H9 (cell line): ENCODE measurements around the gene LPP. TPM values are rescaled to one million over a fixed set of nuclear protein-coding genes. Genes with fewer than 3 reads are reported as not detected.

ENCODE experiments used
- DNase-seq: peaks from one replicate; pipeline ENCODE4 v3.0.0-alpha.2; 2017
- H2AFZ ChIP-seq: one replicate; pipeline ENCODE4 v1.6.1; 2013; ENCODE audit warnings: mild to moderate bottlenecking, low read length, control low read depth, moderate library complexity
- H2AK5ac ChIP-seq: 2 replicates; pipeline ENCODE4 v1.6.1; 2013; ENCODE audit warnings: low read length, control low read depth, mixed read lengths; ENCODE audit not compliant: insufficient read length
- H2BK120ac ChIP-seq: one replicate; pipeline ENCODE4 v1.6.1; 2013; ENCODE audit warnings: low read depth, mild to moderate bottlenecking, low read length, control low read depth, inconsistent platforms; ENCODE audit not compliant: poor library complexity, severe bottlenecking
- H2BK12ac ChIP-seq: 2 replicates; pipeline ENCODE4 v1.6.1; 2013; ENCODE audit warnings: low read length, control low read depth, mixed read lengths, low read depth; ENCODE audit not compliant: insufficient read length
- H2BK15ac ChIP-seq: 2 replicates; pipeline ENCODE4 v1.6.1; 2013; ENCODE audit warnings: low read depth, low read length, control low read depth
- H2BK20ac ChIP-seq: one replicate; pipeline ENCODE4 v1.6.1; 2013; ENCODE audit warnings: low read depth, mild to moderate bottlenecking, low read length, control low read depth, inconsistent platforms; ENCODE audit not compliant: poor library complexity, severe bottlenecking
- H2BK5ac ChIP-seq: 2 replicates; pipeline ENCODE4 v1.6.1; 2013; ENCODE audit warnings: low read length, control low read depth, mixed read lengths; ENCODE audit not compliant: insufficient read length
- H3K14ac ChIP-seq: 2 replicates; pipeline ENCODE4 v1.6.1; 2013; ENCODE audit warnings: low read length, control low read depth; ENCODE audit not compliant: insufficient read depth
- H3K18ac ChIP-seq: 2 replicates; pipeline ENCODE4 v1.6.1; 2013; ENCODE audit warnings: low read depth, mild to moderate bottlenecking, mixed read lengths, low read length, control low read depth; ENCODE audit not compliant: insufficient read length
- H3K23ac ChIP-seq: 2 replicates; pipeline ENCODE4 v1.6.1; 2013; ENCODE audit warnings: low read length, control low read depth, mixed read lengths, low read depth; ENCODE audit not compliant: insufficient read length
- H3K23me2 ChIP-seq: 2 replicates; pipeline ENCODE4 v1.6.1; 2013; ENCODE audit warnings: low read depth, mild to moderate bottlenecking, mixed read lengths, low read length, control low read depth; ENCODE audit not compliant: insufficient read length, poor library complexity, severe bottlenecking
- H3K27ac ChIP-seq: 2 replicates; pipeline ENCODE4 v1.5.1; 2013; ENCODE audit warnings: low read length, control low read depth, mixed read lengths, low read depth; ENCODE audit not compliant: insufficient read length
- H3K27me3 ChIP-seq: 2 replicates; pipeline ENCODE4 v1.6.1; 2013; ENCODE audit warnings: low read length, control low read depth, inconsistent platforms; ENCODE audit not compliant: insufficient read depth
- H3K4ac ChIP-seq: 2 replicates; pipeline ENCODE4 v1.6.1; 2013; ENCODE audit warnings: low read depth, mild to moderate bottlenecking, control low read depth, inconsistent platforms, low read length, moderate library complexity
- H3K4me1 ChIP-seq: 2 replicates; pipeline ENCODE4 v1.6.1; 2013; ENCODE audit warnings: low read length, control low read depth, inconsistent platforms; ENCODE audit not compliant: insufficient read depth
- H3K4me2 ChIP-seq: 2 replicates; pipeline ENCODE4 v1.6.1; 2013; ENCODE audit warnings: low read length, control low read depth, mixed read lengths; ENCODE audit not compliant: insufficient read length, insufficient read depth
- H3K56ac ChIP-seq: 2 replicates; pipeline ENCODE4 v1.6.1; 2013; ENCODE audit warnings: low read depth, mild to moderate bottlenecking, mixed read lengths, low read length, control low read depth; ENCODE audit not compliant: insufficient read length
- H3K79me1 ChIP-seq: 2 replicates; pipeline ENCODE4 v1.6.1; 2013; ENCODE audit warnings: low read depth, mild to moderate bottlenecking, moderate library complexity, low read length, control low read depth, inconsistent platforms; ENCODE audit not compliant: insufficient read depth, poor library complexity, severe bottlenecking
- H3K79me2 ChIP-seq: 2 replicates; pipeline ENCODE4 v1.6.1; 2013; ENCODE audit warnings: low read length, control low read depth, inconsistent platforms; ENCODE audit not compliant: insufficient read depth
- H3K9ac ChIP-seq: 2 replicates; pipeline ENCODE4 v1.6.1; 2013; ENCODE audit warnings: low read length, control low read depth, mixed read lengths; ENCODE audit not compliant: insufficient read length; ENCODE audit errors: extremely low read depth
- H3K9me3 ChIP-seq: one replicate; pipeline ENCODE4 v1.6.1; 2013; ENCODE audit warnings: low read depth, low read length, inconsistent platforms; ENCODE audit not compliant: control insufficient read depth
- H3T11ph ChIP-seq: one replicate; pipeline ENCODE4 v1.6.1; 2013; ENCODE audit warnings: mild to moderate bottlenecking, low read length, control low read depth, inconsistent platforms
- H4K20me1 ChIP-seq: one replicate; pipeline ENCODE4 v1.6.1; 2013; ENCODE audit not compliant: control insufficient read depth, insufficient read length, insufficient read depth
- H4K5ac ChIP-seq: 2 replicates; pipeline ENCODE4 v1.6.1; 2013; ENCODE audit warnings: low read depth, mild to moderate bottlenecking, mixed read lengths, low read length, control low read depth; ENCODE audit not compliant: insufficient read length
- H4K8ac ChIP-seq: replicated peaks from 2 replicates; pipeline ENCODE4 v1.6.1; 2013; ENCODE audit warnings: low read length, control low read depth, mixed read lengths, low read depth; ENCODE audit not compliant: insufficient read length
- H4K91ac ChIP-seq: 2 replicates; pipeline ENCODE4 v1.6.1; 2013; ENCODE audit warnings: low read depth, mild to moderate bottlenecking, moderate library complexity, mixed read lengths, low read length, control low read depth; ENCODE audit not compliant: insufficient read length
- H3K27ac Mint-ChIP-seq, 3 experiments: 2 replicates in 2 of 3; 3 replicates in 1 of 3; pipeline ENCODE4 v1.8.0; 2020 to 2021; ENCODE audit warnings: mixed read lengths in 3 of 3, mild to moderate bottlenecking in 1 of 3, moderate library complexity in 1 of 3
- H3K27me3 Mint-ChIP-seq: 2 replicates; pipeline ENCODE4 v1.8.0; 2021; ENCODE audit warnings: low read depth, mild to moderate bottlenecking, moderate library complexity, mixed read lengths
- H3K36me3 Mint-ChIP-seq, 3 experiments: 2 replicates in 2 of 3; 3 replicates in 1 of 3; pipeline ENCODE4 v1.8.0; 2020 to 2021; ENCODE audit warnings: low read depth in 3 of 3, mixed read lengths in 3 of 3; ENCODE audit not compliant: insufficient read depth in 1 of 3
- H3K4me1 Mint-ChIP-seq, 2 experiments: 2 replicates each; pipeline ENCODE4 v1.8.0; 2020; ENCODE audit warnings: mixed read lengths in 2 of 2
- H3K4me3 Mint-ChIP-seq, 2 experiments: 2 replicates in 1 of 2; 3 replicates in 1 of 2; pipeline ENCODE4 v1.8.0; 2020 to 2021; ENCODE audit warnings: mild to moderate bottlenecking in 2 of 2, mixed read lengths in 2 of 2, moderate library complexity in 1 of 2
- H3K9me3 Mint-ChIP-seq, 2 experiments: 2 replicates in 1 of 2; 3 replicates in 1 of 2; pipeline ENCODE4 v1.8.0; 2020; ENCODE audit warnings: mild to moderate bottlenecking in 2 of 2, mixed read lengths in 2 of 2, moderate library complexity in 1 of 2
- CTCF ChIP-seq: fragments of 200-600 bp; sonication (generic); conservative IDR thresholded peaks from 3 replicates; pipeline ENCODE4 v1.8.0; 2021; ENCODE audit warnings: antibody characterized with exemption, mild to moderate bottlenecking
- total RNA-seq: library from RNA; stranded (reverse); gene quantifications from 2 replicates; pipeline ENCODE4 v1.2.1, GENCODE V29; 2021

LPP gene
- total RNA-seq, 1 experiment from 2014 or later: 64.6 TPM

- Histone ChIP-seq H4K8ac (no peak overlapping the region), H3K23ac (no peak overlapping the region), H3K56ac (no peak overlapping the region), H3K9ac (no peak overlapping the region), H3K4me1 (no peaks in the 10 kb centered on the region), H4K91ac (no peak overlapping the region), H4K20me1 (no peaks in the 10 kb centered on the region), H3K14ac (no peak overlapping the region), H3K79me2 (no peaks in the 10 kb centered on the region), H2BK5ac (no peak overlapping the region), H2AK5ac (no peak overlapping the region), H3K9me3 (no peaks in the 10 kb centered on the region), H4K5ac (no peak overlapping the region), H3K18ac (no peak overlapping the region), H2BK120ac (no peak overlapping the region), H3K27ac (no peak overlapping the region), H3K23me2 (no peaks in the 10 kb centered on the region), H3K4me2 (no peak overlapping the region), H2AFZ (no peak overlapping the region), H3K4ac (no peak overlapping the region), H3K27me3 (no peaks in the 10 kb centered on the region), H3T11ph (no peak overlapping the region), H2BK20ac (no peak overlapping the region), H2BK12ac (no peak overlapping the region), H3K79me1 (no peaks in the 10 kb centered on the region), H2BK15ac (no peak overlapping the region)
- H3K4me1 Mint-ChIP-seq: no peaks in the 10 kb centered on the region
- no peak for DNase-seq
- no peaks in the 10 kb centered on the region for H3K27me3 Mint-ChIP-seq
- H3K36me3 Mint-ChIP-seq: no peaks in the 10 kb centered on the region
- no peak overlapping the region for H3K4me3 Mint-ChIP-seq
- TF ChIP-seq CTCF: no peak
- H3K9me3 Mint-ChIP-seq: no peaks in the 10 kb centered on the region
- no peak overlapping the region for H3K27ac Mint-ChIP-seq
These were observed 585.6 kb downstream of the LPP start for GRCh38 chr3:188739511-188739910.
